Measurements from ENCODE around the gene EVL. TPM values are rescaled to one million over a fixed set of nuclear protein-coding genes. Genes with fewer than 3 reads are reported as not detected.

Gene EVL
- total RNA-seq, 1 donor from 2014 or later = 157 TPM

DNA sequence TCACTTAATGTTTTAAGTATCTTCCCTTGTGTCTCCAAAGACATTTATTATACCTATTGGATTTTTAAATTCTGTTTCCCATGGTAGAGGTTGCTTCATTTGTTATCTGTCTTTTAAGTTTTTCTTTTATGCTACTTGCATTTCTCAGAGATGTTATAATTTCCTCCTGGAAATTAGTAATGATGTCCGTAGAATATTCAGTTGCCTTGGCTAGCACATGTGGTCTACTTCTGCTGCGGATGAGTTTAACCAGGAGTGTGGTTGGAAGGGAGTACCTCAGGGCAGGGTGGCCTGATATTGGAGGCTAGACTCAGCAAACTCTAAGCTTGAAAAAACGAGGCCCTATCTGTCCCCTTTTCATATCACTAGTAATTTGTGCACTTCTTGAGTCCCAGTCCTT lies 8.8 kb upstream of the EVL start:
- TF ChIP-seq, protein P1, sequence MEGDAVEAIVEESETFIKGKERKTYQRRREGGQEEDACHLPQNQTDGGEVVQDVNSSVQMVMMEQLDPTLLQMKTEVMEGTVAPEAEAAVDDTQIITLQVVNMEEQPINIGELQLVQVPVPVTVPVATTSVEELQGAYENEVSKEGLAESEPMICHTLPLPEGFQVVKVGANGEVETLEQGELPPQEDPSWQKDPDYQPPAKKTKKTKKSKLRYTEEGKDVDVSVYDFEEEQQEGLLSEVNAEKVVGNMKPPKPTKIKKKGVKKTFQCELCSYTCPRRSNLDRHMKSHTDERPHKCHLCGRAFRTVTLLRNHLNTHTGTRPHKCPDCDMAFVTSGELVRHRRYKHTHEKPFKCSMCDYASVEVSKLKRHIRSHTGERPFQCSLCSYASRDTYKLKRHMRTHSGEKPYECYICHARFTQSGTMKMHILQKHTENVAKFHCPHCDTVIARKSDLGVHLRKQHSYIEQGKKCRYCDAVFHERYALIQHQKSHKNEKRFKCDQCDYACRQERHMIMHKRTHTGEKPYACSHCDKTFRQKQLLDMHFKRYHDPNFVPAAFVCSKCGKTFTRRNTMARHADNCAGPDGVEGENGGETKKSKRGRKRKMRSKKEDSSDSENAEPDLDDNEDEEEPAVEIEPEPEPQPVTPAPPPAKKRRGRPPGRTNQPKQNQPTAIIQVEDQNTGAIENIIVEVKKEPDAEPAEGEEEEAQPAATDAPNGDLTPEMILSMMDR (IDR thresholded peaks at IDR 0.05) = no peak
- H3K9me3 Mint-ChIP-seq (ENCODE audit: unreplicated experiment) = peaks cover 4% of the 10 kb centered on the region
- no peak overlapping the region for H3K4me3 Mint-ChIP-seq (ENCODE audit: unreplicated experiment)
- H3K36me3 Mint-ChIP-seq (ENCODE audit: unreplicated experiment) = peaks cover 4% of the 10 kb centered on the region
- H3K27ac Mint-ChIP-seq (ENCODE audit: unreplicated experiment) = no peak overlapping the region
- H3K27me3 Mint-ChIP-seq (ENCODE audit: unreplicated experiment) = no peaks in the 10 kb centered on the region
- DNase-seq (ENCODE audit: extremely low spot score, unreplicated experiment) = no peak
- peaks cover 32% of the 10 kb centered on the region for H3K4me1 Mint-ChIP-seq (ENCODE audit: unreplicated experiment)

DNA sequence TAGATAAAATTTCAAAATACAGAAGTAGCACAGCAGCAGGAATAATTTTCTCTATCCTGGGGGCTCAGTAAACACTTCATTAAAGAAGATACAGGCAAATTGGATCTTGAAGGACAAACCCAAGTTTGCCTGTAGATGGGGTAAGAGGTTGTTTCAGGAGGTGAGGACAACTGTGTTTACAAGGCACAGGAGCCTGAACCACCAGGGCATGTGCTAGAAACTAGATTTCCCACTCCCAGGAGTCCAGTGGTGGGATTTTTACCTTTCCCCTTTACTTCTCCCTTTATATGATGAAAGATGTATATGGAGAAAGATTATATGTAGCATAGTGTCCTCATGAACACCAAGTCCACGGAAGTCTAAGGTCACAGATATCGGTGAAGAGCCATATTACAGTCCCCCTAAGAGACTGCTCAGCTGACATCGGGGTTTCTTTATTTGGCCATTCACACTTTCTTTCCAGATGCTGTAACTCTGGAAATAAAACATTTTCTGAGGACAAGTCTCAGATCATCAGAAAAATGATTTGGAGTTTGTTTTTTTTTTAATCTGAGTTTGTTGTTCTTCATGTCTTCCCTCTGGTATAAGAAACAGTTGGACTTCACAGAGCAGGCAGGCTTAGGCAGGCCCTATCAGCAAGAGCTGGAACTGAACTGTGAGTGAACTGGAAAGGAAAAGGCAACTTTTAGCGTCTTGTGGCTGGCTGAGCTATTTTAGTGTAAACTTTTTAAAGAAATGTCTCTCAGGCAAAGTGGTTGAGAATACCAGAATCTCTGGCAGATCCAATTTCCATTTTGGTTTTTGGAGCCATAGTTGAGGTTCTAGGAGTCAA lies 8.0 kb upstream of the EVL start:
- Mint-ChIP-seq H3K36me3 (ENCODE audit: unreplicated experiment) (peaks cover 4% of the 10 kb centered on the region), H3K27me3 (ENCODE audit: unreplicated experiment) (no peaks in the 10 kb centered on the region), H3K4me3 (ENCODE audit: unreplicated experiment) (no peak overlapping the region), H3K27ac (ENCODE audit: unreplicated experiment) (peak overlapping the region; percentile 90), H3K4me1 (ENCODE audit: unreplicated experiment) (peaks cover 29% of the 10 kb centered on the region), H3K9me3 (ENCODE audit: unreplicated experiment) (peaks cover 4% of the 10 kb centered on the region)
- DNase-seq (ENCODE audit: extremely low spot score, unreplicated experiment) = no peak
- TF ChIP-seq, protein P1 (IDR thresholded peaks at IDR 0.05) = peak; percentile 35

DNA sequence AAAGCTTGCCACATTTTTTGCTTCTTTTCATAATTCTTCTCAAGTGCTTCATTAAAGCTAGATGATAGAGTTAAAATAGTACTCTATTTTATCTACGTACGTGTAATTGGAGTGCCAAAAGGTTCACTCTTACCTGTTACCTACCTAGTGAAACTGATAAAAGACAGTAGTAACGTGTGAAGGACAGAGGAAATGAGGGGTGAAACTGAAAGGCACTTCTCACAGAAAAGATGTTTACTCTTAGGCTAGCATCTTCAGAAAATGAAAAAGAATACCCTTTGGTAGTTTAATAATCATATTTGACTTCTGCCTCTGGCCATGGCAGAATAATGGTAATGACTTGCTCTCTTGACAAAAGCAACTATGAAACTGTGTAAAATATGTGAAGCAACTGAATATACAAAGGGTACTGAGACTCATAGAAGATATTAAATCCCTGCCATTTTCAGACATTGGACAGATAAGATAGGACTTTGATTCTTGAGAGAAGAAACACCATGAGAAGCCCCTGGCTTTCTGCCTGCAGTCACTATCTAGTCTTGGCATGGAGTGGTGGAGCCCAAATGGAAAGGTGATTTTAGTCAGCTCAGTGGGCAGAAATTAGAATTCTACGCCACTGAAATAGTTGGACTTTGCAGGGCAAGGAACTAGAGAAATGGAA lies 6.3 kb upstream of the EVL start:
- H3K36me3 Mint-ChIP-seq (ENCODE audit: unreplicated experiment) = peaks cover 4% of the 10 kb centered on the region
- no peak overlapping the region for H3K27ac Mint-ChIP-seq (ENCODE audit: unreplicated experiment)
- no peaks in the 10 kb centered on the region for H3K27me3 Mint-ChIP-seq (ENCODE audit: unreplicated experiment)
- TF ChIP-seq, protein P1 (IDR thresholded peaks at IDR 0.05) = no peak
- no peak for DNase-seq (ENCODE audit: extremely low spot score, unreplicated experiment)
- H3K4me3 Mint-ChIP-seq (ENCODE audit: unreplicated experiment) = no peak overlapping the region
- peaks cover 4% of the 10 kb centered on the region for H3K9me3 Mint-ChIP-seq (ENCODE audit: unreplicated experiment)
- peaks cover 35% of the 10 kb centered on the region for H3K4me1 Mint-ChIP-seq (ENCODE audit: unreplicated experiment)

DNA sequence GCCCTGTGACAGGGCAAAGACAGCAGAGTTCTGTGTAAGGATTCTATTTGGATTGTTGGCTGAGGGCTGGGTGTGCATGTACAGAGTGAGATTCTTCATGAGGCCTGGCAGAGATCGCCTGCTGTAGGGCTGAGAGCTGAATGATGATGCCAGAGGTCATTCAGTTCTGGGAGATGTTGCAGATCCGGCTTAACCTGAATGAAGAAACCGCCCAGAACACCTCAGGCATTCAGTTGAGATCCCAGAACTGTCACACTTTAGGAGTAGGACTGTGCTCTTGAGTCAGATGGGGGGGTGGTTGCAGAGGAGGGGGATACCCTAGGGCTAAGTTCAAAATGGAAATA lies 5.8 kb upstream of the EVL start:
- DNase-seq (ENCODE audit: extremely low spot score, unreplicated experiment) = no peak
- Mint-ChIP-seq H3K4me1 (ENCODE audit: unreplicated experiment) (peaks cover 39% of the 10 kb centered on the region), H3K27me3 (ENCODE audit: unreplicated experiment) (no peaks in the 10 kb centered on the region), H3K4me3 (ENCODE audit: unreplicated experiment) (no peak overlapping the region), H3K9me3 (ENCODE audit: unreplicated experiment) (peaks cover 4% of the 10 kb centered on the region), H3K36me3 (ENCODE audit: unreplicated experiment) (peaks cover 4% of the 10 kb centered on the region), H3K27ac (ENCODE audit: unreplicated experiment) (no peak overlapping the region)
- TF ChIP-seq, protein P1 (IDR thresholded peaks at IDR 0.05) = no peak

DNA sequence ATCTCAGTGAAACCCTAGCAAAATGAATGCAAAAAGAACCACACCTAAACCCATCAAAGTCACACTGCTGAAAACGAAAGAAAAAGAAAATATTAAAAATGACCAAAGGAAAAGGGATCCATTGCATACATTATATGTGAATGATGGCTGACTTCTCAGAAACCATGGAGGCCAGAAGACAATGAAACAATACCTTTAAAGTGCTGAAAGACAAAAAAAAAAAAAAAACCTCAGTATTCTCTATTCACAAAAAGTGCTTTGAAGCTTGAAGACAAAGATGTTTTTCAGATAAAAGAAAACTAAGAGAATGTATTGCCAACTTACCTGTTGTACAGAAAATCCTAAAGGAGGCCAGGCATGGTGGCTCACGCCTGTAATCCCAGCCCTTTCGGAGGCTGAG lies 4.5 kb upstream of the EVL start:
- TF ChIP-seq, protein P1 (IDR thresholded peaks at IDR 0.05) = no peak

More for the DNA sequence above, 4.5 kb upstream of the EVL start:
- Mint-ChIP-seq H3K4me3 (ENCODE audit: unreplicated experiment) (no peak overlapping the region), H3K27me3 (ENCODE audit: unreplicated experiment) (no peaks in the 10 kb centered on the region), H3K9me3 (ENCODE audit: unreplicated experiment) (peaks cover 4% of the 10 kb centered on the region), H3K4me1 (ENCODE audit: unreplicated experiment) (peaks cover 44% of the 10 kb centered on the region), H3K27ac (ENCODE audit: unreplicated experiment) (no peak overlapping the region), H3K36me3 (ENCODE audit: unreplicated experiment) (peaks cover 4% of the 10 kb centered on the region)
- DNase-seq (ENCODE audit: extremely low spot score, unreplicated experiment) = no peak

All from osteocyte (in vitro differentiated cells).